CD4-positive, alpha-beta memory T cell (primary cell): Measurements from ENCODE around the gene CDC42SE2. TPM values are rescaled to one million over a fixed set of nuclear protein-coding genes. Genes with fewer than 3 reads are reported as not detected.
"Not testable (repeated sequence)": the region's sequence is repeated elsewhere in the genome, so short reads cannot be mapped to it uniquely, and the experiment has no call there.

Experiments used
- CTCF ChIA-PET: fragments of 350-600 bp; sonication (Branson Sonifier 250); formaldehyde crosslinking; loops from one replicate; lab custom pipeline; 2021; ENCODE audit warnings: inconsistent platforms; ENCODE audit not compliant: partially characterized antibody; lab: Charles Lee
- POLR2A ChIA-PET: fragments of 350-600 bp; sonication (Branson Sonifier 250); formaldehyde crosslinking; loops from one replicate; lab custom pipeline; 2021; ENCODE audit not compliant: partially characterized antibody; lab: Charles Lee
- DNase-seq, 5 donors: peaks; one replicate each; pipeline versions ENCODE4 v3.0.0 to v3.0.0-alpha.2; 2020 to 2022; ENCODE audit warnings: mixed read lengths in 1 of 5
- H3K27ac ChIP-seq: one replicate; pipeline ENCODE4 v1.7.0; 2013; ENCODE audit warnings: low read depth, low read length
- H3K27me3 ChIP-seq: 2 replicates; pipeline ENCODE4 v1.7.0; 2013; ENCODE audit warnings: mild to moderate bottlenecking, low read length, moderate library complexity; ENCODE audit not compliant: insufficient read depth
- H3K36me3 ChIP-seq: 2 replicates; pipeline ENCODE4 v1.7.0; 2013; ENCODE audit warnings: mild to moderate bottlenecking, low read length, moderate library complexity; ENCODE audit not compliant: insufficient read depth
- H3K4me1 ChIP-seq: 2 replicates; pipeline ENCODE4 v1.7.0; 2013; ENCODE audit warnings: mild to moderate bottlenecking, low read length, moderate library complexity; ENCODE audit not compliant: insufficient read depth
- H3K4me3 ChIP-seq, 2 donors: one replicate each; pipeline ENCODE4 v1.7.0; 2013; ENCODE audit warnings: low read length in 2 of 2, mild to moderate bottlenecking in 1 of 2
- H3K9me3 ChIP-seq, 2 donors: one replicate each; pipeline ENCODE4 v1.7.0; 2013; ENCODE audit warnings: low read length in 2 of 2, control low read depth in 1 of 2; ENCODE audit not compliant: control insufficient read depth in 1 of 2
- H3K27ac Mint-ChIP-seq, 7 donors: one replicate each; pipeline ENCODE4 v1.8.0; 2020 to 2021; ENCODE audit warnings: mixed read lengths in 7 of 7, mild to moderate bottlenecking in 6 of 7, inconsistent platforms in 3 of 7, moderate library complexity in 3 of 7
- H3K27me3 Mint-ChIP-seq, 2 donors: one replicate each; pipeline ENCODE4 v1.8.0; 2020 to 2021; ENCODE audit warnings: mixed read lengths in 2 of 2
- H3K36me3 Mint-ChIP-seq, 2 donors: one replicate each; pipeline ENCODE4 v1.8.0; 2020 to 2021; ENCODE audit warnings: mixed read lengths in 2 of 2, inconsistent platforms in 1 of 2, mild to moderate bottlenecking in 1 of 2
- H3K4me1 Mint-ChIP-seq, 4 donors: one replicate each; pipeline ENCODE4 v1.8.0; 2020 to 2021; ENCODE audit warnings: mixed read lengths in 4 of 4, mild to moderate bottlenecking in 1 of 4
- H3K4me3 Mint-ChIP-seq, 8 donors: one replicate each; pipeline ENCODE4 v1.8.0; 2020 to 2021; ENCODE audit warnings: mixed read lengths in 8 of 8, mild to moderate bottlenecking in 7 of 8, moderate library complexity in 6 of 8, inconsistent platforms in 3 of 8
- H3K9me3 Mint-ChIP-seq, 8 donors: one replicate each; pipeline ENCODE4 v1.8.0; 2020 to 2021; ENCODE audit warnings: mixed read lengths in 8 of 8, mild to moderate bottlenecking in 5 of 8, inconsistent platforms in 3 of 8, moderate library complexity in 1 of 8
- intact Hi-C: fragments of 100-400 bp; cut with micrococcal nuclease; formaldehyde crosslinking; loops from one replicate; pipeline ENCODE4 v1.15.1; 2023
- polyA plus RNA-seq, 2 donors: library from polyadenylated mRNA; unstranded; fragments of 300-500 nt; fragmentation: Illumina TruSeq; gene quantifications; one replicate each; pipeline ENCODE4 v1.2.3, GENCODE V29; 2021
- total RNA-seq, 2 experiments: library from RNA; stranded (reverse); gene quantifications; one replicate each; pipeline ENCODE4 v1.2.3, GENCODE V29; 2021

The CDC42SE2 gene
- total and polyA plus RNA-seq, 4 experiments from 2014 or later, result 298 to 773 (median 365) TPM

- Histone ChIP-seq H3K36me3 (no peaks in the 10 kb centered on the region), H3K27me3 (no peaks in the 10 kb centered on the region), H3K4me3 (peak overlapping the region; percentile 97 to 99), H3K4me1 (peaks cover 63% of the 10 kb centered on the region), H3K9me3 (no peaks in the 10 kb centered on the region), H3K27ac (peak overlapping the region; percentile 96)
- peak overlapping the region; percentile 88 to 95 (median 93) for H3K4me3 Mint-ChIP-seq
- no peaks in the 10 kb centered on the region for H3K27me3 Mint-ChIP-seq
- peak in 2 of 5 donors; percentile 57 to 62 for DNase-seq
- no peaks in the 10 kb centered on the region for H3K9me3 Mint-ChIP-seq
- POLR2A ChIA-PET, result interaction anchor here (1.0 to 30.3 kb wide), 28 partner anchors 6 to 149 kb away, joined by 3 to 1078 read pairs (median 20); partner anchors contain the start of genes CDC42SE2 and HINT1
- CTCF ChIA-PET, result interaction anchor here (0.5 to 5.9 kb wide), 32 partner anchors 9 to 394 kb away, joined by 3 to 68 read pairs (median 6); partner anchors contain the start of gene HINT1
- peaks cover 16 to 57% (median 40%) of the 10 kb centered on the region in 4 donors for H3K4me1 Mint-ChIP-seq
- peaks cover 4 to 34% of the 10 kb centered on the region in 2 donors for H3K36me3 Mint-ChIP-seq
- intact Hi-C loops, result loop anchor here (1.0 to 10.0 kb wide), 5 partner anchors 16 to 529 kb away; partner anchors contain the start of gene FNIP1
- H3K27ac Mint-ChIP-seq, result peak overlapping the region; percentile 88 to 98 (median 95)
These were observed 1.5 kb downstream of the CDC42SE2 start for GRCh38 chr5:131265311-131265803.

GRCh38 chr5:131266370-131267060 is 2.7 kb downstream of the CDC42SE2 start:
- ChIA-PET CTCF (interaction anchor here (0.8 to 5.9 kb wide), 27 partner anchors 8 to 396 kb away, joined by 3 to 68 read pairs (median 7); partner anchors contain the start of gene HINT1), POLR2A (interaction anchor here (1.0 to 30.3 kb wide), 21 partner anchors 7 to 369 kb away, joined by 3 to 1078 read pairs (median 23); partner anchors contain the start of genes CDC42SE2 and HINT1)
- intact Hi-C loops, result loop anchor here (10.0 kb wide), 1 partner anchor 528 kb away; the partner anchor contains the start of gene FNIP1
- Histone ChIP-seq H3K9me3 (no peaks in the 10 kb centered on the region), H3K27ac (peak overlapping the region; percentile 96), H3K36me3 (no peaks in the 10 kb centered on the region), H3K4me1 (peaks cover 63% of the 10 kb centered on the region), H3K27me3 (no peaks in the 10 kb centered on the region), H3K4me3 (peak overlapping the region; percentile 30 to 99)
- Mint-ChIP-seq H3K9me3 (no peaks in the 10 kb centered on the region), H3K27me3 (no peaks in the 10 kb centered on the region), H3K4me1 (peaks cover 23 to 61% (median 42%) of the 10 kb centered on the region in 4 donors), H3K4me3 (peak overlapping the region; percentile 85 to 94 (median 90)), H3K36me3 (peaks cover 4 to 43% of the 10 kb centered on the region in 2 donors), H3K27ac (peak overlapping the region; percentile 88 to 95 (median 92))
- DNase-seq, result peak in 2 of 5 donors; percentile 57 to 68

GRCh38 chr5:131268758-131269370 is 5.0 kb downstream of the CDC42SE2 start:
- DNase-seq, result no peak
- intact Hi-C loops, result loop anchor here (10.0 kb wide), 1 partner anchor 526 kb away; the partner anchor contains the start of gene FNIP1
- no peaks in the 10 kb centered on the region for H3K9me3 ChIP-seq
- H3K4me3 Mint-ChIP-seq, result peak overlapping the region; percentile 78 to 94 (median 90)
- H3K27ac ChIP-seq, result peak overlapping the region; percentile 71
- ChIA-PET POLR2A (interaction anchor here (0.6 to 30.3 kb wide), 5 partner anchors 7 to 112 kb away, joined by 3 to 1078 read pairs (median 552); partner anchors contain the start of genes CDC42SE2 and HINT1), CTCF (interaction anchor here (1.2 to 5.9 kb wide), 2 partner anchors 11 to 114 kb away, joined by 5 to 68 read pairs; no protein-coding TSS in a partner anchor)
- H3K4me1 ChIP-seq, result peaks cover 63% of the 10 kb centered on the region
- H3K27me3 Mint-ChIP-seq, result no peaks in the 10 kb centered on the region
- no peaks in the 10 kb centered on the region for H3K27me3 ChIP-seq
- no peaks in the 10 kb centered on the region for H3K9me3 Mint-ChIP-seq
- peak overlapping the region in 6 of 7 donors; percentile 33 to 94 (median 84) for H3K27ac Mint-ChIP-seq
- H3K4me1 Mint-ChIP-seq, result peaks cover 26 to 60% (median 44%) of the 10 kb centered on the region in 4 donors
- no peaks in the 10 kb centered on the region for H3K36me3 ChIP-seq
- H3K4me3 ChIP-seq, result peak overlapping the region in 1 of 2 donors; percentile 39
- H3K36me3 Mint-ChIP-seq, result peaks cover 11 to 43% of the 10 kb centered on the region in 2 donors

- no peaks in the 10 kb centered on the region for H3K9me3 Mint-ChIP-seq
- Histone ChIP-seq H3K36me3 (no peaks in the 10 kb centered on the region), H3K9me3 (no peaks in the 10 kb centered on the region), H3K27ac (peak overlapping the region; percentile 71), H3K4me1 (peaks cover 83% of the 10 kb centered on the region), H3K4me3 (peak overlapping the region in 1 of 2 donors; percentile 55), H3K27me3 (no peaks in the 10 kb centered on the region)
- no peaks in the 10 kb centered on the region for H3K27me3 Mint-ChIP-seq
- peak overlapping the region; percentile 88 to 100 (median 95) for H3K27ac Mint-ChIP-seq
- H3K4me1 Mint-ChIP-seq, result peaks cover 38 to 79% (median 57%) of the 10 kb centered on the region in 4 donors
- ChIA-PET POLR2A (interaction anchor here (0.9 to 30.3 kb wide), 12 partner anchors 10 to 144 kb away, joined by 3 to 1078 read pairs (median 5); partner anchors contain the start of gene CDC42SE2), CTCF (interaction anchor here (0.7 to 5.5 kb wide), 7 partner anchors 10 to 399 kb away, joined by 3 to 33 read pairs (median 4); partner anchors contain the start of gene HINT1)
- H3K36me3 Mint-ChIP-seq, result peaks cover 7 to 38% of the 10 kb centered on the region in 2 donors
- DNase-seq, result no peak
- intact Hi-C loops, result loop anchor here (1.0 kb wide), 1 partner anchor 10 kb away; no protein-coding TSS in a partner anchor
- H3K4me3 Mint-ChIP-seq, result peak overlapping the region; percentile 84 to 93 (median 90)
These were observed 7.0 kb downstream of the CDC42SE2 start for GRCh38 chr5:131270809-131271208.

GRCh38 chr5:131271888-131272287 is 8.0 kb downstream of the CDC42SE2 start:
- ChIA-PET CTCF (interaction anchor here (1.1 to 5.5 kb wide), 7 partner anchors 7 to 142 kb away, joined by 3 to 33 read pairs (median 5); partner anchors contain the start of gene CDC42SE2), POLR2A (interaction anchor here (0.9 to 30.3 kb wide), 12 partner anchors 9 to 123 kb away, joined by 3 to 1078 read pairs (median 4); partner anchors contain the start of gene CDC42SE2)
- DNase-seq, H3K27me3 ChIP-seq, H3K9me3 Mint-ChIP-seq, H3K27me3 Mint-ChIP-seq, H3K36me3 ChIP-seq, H3K9me3 ChIP-seq: not testable (repeated sequence)
- Mint-ChIP-seq H3K36me3 (peaks cover 7 to 32% of the 10 kb centered on the region in 2 donors), H3K4me3 (peak overlapping the region; percentile 84 to 93 (median 90)), H3K27ac (peak overlapping the region; percentile 88 to 100 (median 95)), H3K4me1 (peaks cover 41 to 82% (median 58%) of the 10 kb centered on the region in 4 donors)
- peak overlapping the region; percentile 34 to 55 for H3K4me3 ChIP-seq
- H3K4me1 ChIP-seq, result peaks cover 94% of the 10 kb centered on the region
- intact Hi-C loops, result loop anchor here (1.0 kb wide), 1 partner anchor 8 kb away; the partner anchor contains the start of gene CDC42SE2
- H3K27ac ChIP-seq, result peak overlapping the region; percentile 71

GRCh38 chr5:131272307-131272706 is 8.5 kb downstream of the CDC42SE2 start:
- ChIA-PET POLR2A (interaction anchor here (0.6 to 30.3 kb wide), 15 partner anchors 9 to 122 kb away, joined by 3 to 1078 read pairs (median 4); partner anchors contain the start of gene CDC42SE2), CTCF (interaction anchor here (1.1 to 5.5 kb wide), 6 partner anchors 7 to 142 kb away, joined by 3 to 33 read pairs (median 8); partner anchors contain the start of gene CDC42SE2)
- Mint-ChIP-seq H3K36me3 (peaks cover 9 to 32% of the 10 kb centered on the region in 2 donors), H3K27me3 (no peaks in the 10 kb centered on the region), H3K9me3 (no peaks in the 10 kb centered on the region), H3K4me1 (peaks cover 43 to 83% (median 59%) of the 10 kb centered on the region in 4 donors), H3K4me3 (peak overlapping the region; percentile 84 to 93 (median 90)), H3K27ac (peak overlapping the region; percentile 88 to 100 (median 95))
- Histone ChIP-seq H3K27me3 (no peaks in the 10 kb centered on the region), H3K4me1 (peaks cover 94% of the 10 kb centered on the region), H3K9me3 (no peaks in the 10 kb centered on the region), H3K27ac (peak overlapping the region; percentile 71), H3K36me3 (no peaks in the 10 kb centered on the region), H3K4me3 (peak overlapping the region; percentile 34 to 55)
- DNase-seq, result no peak
- intact Hi-C loops, result loop anchor here (1.0 kb wide), 1 partner anchor 8 kb away; the partner anchor contains the start of gene CDC42SE2
